ENCODE measurements around the gene KMO.

KMO gene

GRCh38 chr1:241614572-241614971 is 82.4 kb downstream of the KMO start:
- H3K9ac ChIP-seq (ENCODE audit: low read depth, low read length) = no peak overlapping the region
- H3K9me3 ChIP-seq (ENCODE audit: control insufficient read depth, insufficient read depth, low read length) = no peaks in the 10 kb centered on the region

GRCh38 chr1:241615043-241615974 is 83.1 kb downstream of the KMO start:
- Histone ChIP-seq H3K9ac (ENCODE audit: low read depth, low read length) (no peak overlapping the region), H3K9me3 (ENCODE audit: control insufficient read depth, insufficient read depth, low read length) (no peaks in the 10 kb centered on the region), H3K36me3 (ENCODE audit: insufficient read depth, low read length) (no peaks in the 10 kb centered on the region), H3K4me1 (ENCODE audit: insufficient read depth, low read length) (peaks cover 5% of the 10 kb centered on the region; the same call in 1 of the 2 replicates)

More at GRCh38 chr1:241614572-241614971, 82.4 kb downstream of the KMO start:
- no peaks in the 10 kb centered on the region for H3K36me3 ChIP-seq (ENCODE audit: insufficient read depth, low read length)
- peaks cover 5% of the 10 kb centered on the region; the same call in 1 of the 2 replicates for H3K4me1 ChIP-seq (ENCODE audit: insufficient read depth, low read length)

- Histone ChIP-seq H3K4me1 (ENCODE audit: insufficient read depth, low read length) (no peaks in the 10 kb centered on the region), H3K9me3 (ENCODE audit: control insufficient read depth, insufficient read depth, low read length) (no peaks in the 10 kb centered on the region)
Measured at GRCh38 chr1:241617426-241617825, 85.2 kb downstream of the KMO start.

GRCh38 chr1:241622669-241623068 is 90.5 kb downstream of the KMO start:
- peaks cover 1% of the 10 kb centered on the region; the same call in 1 of the 2 replicates for H3K4me1 ChIP-seq (ENCODE audit: insufficient read depth, low read length)
- H3K9me3 ChIP-seq (ENCODE audit: control insufficient read depth, insufficient read depth, low read length) = no peaks in the 10 kb centered on the region
- no peak overlapping the region for H3K9ac ChIP-seq (ENCODE audit: low read depth, low read length)
- H3K36me3 ChIP-seq (ENCODE audit: insufficient read depth, low read length) = no peaks in the 10 kb centered on the region

More at GRCh38 chr1:241617426-241617825, 85.2 kb downstream of the KMO start:
- Histone ChIP-seq H3K36me3 (ENCODE audit: insufficient read depth, low read length) (no peaks in the 10 kb centered on the region), H3K9ac (ENCODE audit: low read depth, low read length) (no peak overlapping the region)

GRCh38 chr1:241624935-241625334 is 92.8 kb downstream of the KMO start:
- Histone ChIP-seq H3K9me3 (ENCODE audit: control insufficient read depth, insufficient read depth, low read length) (no peaks in the 10 kb centered on the region), H3K9ac (ENCODE audit: low read depth, low read length) (no peak overlapping the region), H3K36me3 (ENCODE audit: insufficient read depth, low read length) (no peaks in the 10 kb centered on the region), H3K4me1 (ENCODE audit: insufficient read depth, low read length) (peaks cover 8% of the 10 kb centered on the region)

GRCh38 chr1:241627453-241628259 is 95.5 kb downstream of the KMO start:
- Histone ChIP-seq H3K9me3 (ENCODE audit: control insufficient read depth, insufficient read depth, low read length) (no peaks in the 10 kb centered on the region), H3K9ac (ENCODE audit: low read depth, low read length) (no peak overlapping the region), H3K4me1 (ENCODE audit: insufficient read depth, low read length) (peaks cover 8% of the 10 kb centered on the region), H3K36me3 (ENCODE audit: insufficient read depth, low read length) (no peaks in the 10 kb centered on the region)

GRCh38 chr1:241630005-241630404 is 97.8 kb downstream of the KMO start:
- Histone ChIP-seq H3K9ac (ENCODE audit: low read depth, low read length) (no peak overlapping the region), H3K4me1 (ENCODE audit: insufficient read depth, low read length) (peaks cover 8% of the 10 kb centered on the region)

GRCh38 chr1:241630476-241630875 is 98.3 kb downstream of the KMO start:
- peaks cover 8% of the 10 kb centered on the region for H3K4me1 ChIP-seq (ENCODE audit: insufficient read depth, low read length)
- no peaks in the 10 kb centered on the region for H3K9me3 ChIP-seq (ENCODE audit: control insufficient read depth, insufficient read depth, low read length)
- H3K9ac ChIP-seq (ENCODE audit: low read depth, low read length) = no peak overlapping the region
- H3K36me3 ChIP-seq (ENCODE audit: insufficient read depth, low read length) = peaks cover 2% of the 10 kb centered on the region; the same call in 1 of the 2 replicates

More at GRCh38 chr1:241630005-241630404, 97.8 kb downstream of the KMO start:
- no peaks in the 10 kb centered on the region for H3K9me3 ChIP-seq (ENCODE audit: control insufficient read depth, insufficient read depth, low read length)
- no peaks in the 10 kb centered on the region; the same call in 1 of the 2 replicates for H3K36me3 ChIP-seq (ENCODE audit: insufficient read depth, low read length)

- H3K9me3 ChIP-seq (ENCODE audit: control insufficient read depth, insufficient read depth, low read length) = no peaks in the 10 kb centered on the region
- peaks cover 8% of the 10 kb centered on the region for H3K4me1 ChIP-seq (ENCODE audit: insufficient read depth, low read length)
- no peak overlapping the region for H3K9ac ChIP-seq (ENCODE audit: low read depth, low read length)
- peaks cover 5% of the 10 kb centered on the region for H3K36me3 ChIP-seq (ENCODE audit: insufficient read depth, low read length)
Measured at GRCh38 chr1:241630899-241631298, 98.7 kb downstream of the KMO start.

GRCh38 chr1:241631674-241632073 is 99.5 kb downstream of the KMO start:
- H3K4me1 ChIP-seq (ENCODE audit: insufficient read depth, low read length) = peaks cover 8% of the 10 kb centered on the region
- no peak overlapping the region for H3K9ac ChIP-seq (ENCODE audit: low read depth, low read length)
- H3K36me3 ChIP-seq (ENCODE audit: insufficient read depth, low read length) = peaks cover 5% of the 10 kb centered on the region

GRCh38 chr1:241632987-241633386 is 100.8 kb downstream of the KMO start:
- no peaks in the 10 kb centered on the region for H3K9me3 ChIP-seq (ENCODE audit: control insufficient read depth, insufficient read depth, low read length)
- no peak overlapping the region for H3K9ac ChIP-seq (ENCODE audit: low read depth, low read length)
- H3K36me3 ChIP-seq (ENCODE audit: insufficient read depth, low read length) = peaks cover 5% of the 10 kb centered on the region
- peaks cover 13% of the 10 kb centered on the region for H3K4me1 ChIP-seq (ENCODE audit: insufficient read depth, low read length)

More at GRCh38 chr1:241631674-241632073, 99.5 kb downstream of the KMO start:
- H3K9me3 ChIP-seq (ENCODE audit: control insufficient read depth, insufficient read depth, low read length) = no peaks in the 10 kb centered on the region

GRCh38 chr1:241635556-241636152 is 103.5 kb downstream of the KMO start:
- Histone ChIP-seq H3K9me3 (ENCODE audit: control insufficient read depth, insufficient read depth, low read length) (no peaks in the 10 kb centered on the region), H3K36me3 (ENCODE audit: insufficient read depth, low read length) (peaks cover 5% of the 10 kb centered on the region)

GRCh38 chr1:241636291-241636690 is 104.1 kb downstream of the KMO start:
- peaks cover 15% of the 10 kb centered on the region for H3K4me1 ChIP-seq (ENCODE audit: insufficient read depth, low read length)

More at GRCh38 chr1:241635556-241636152, 103.5 kb downstream of the KMO start:
- no peak overlapping the region for H3K9ac ChIP-seq (ENCODE audit: low read depth, low read length)
- H3K4me1 ChIP-seq (ENCODE audit: insufficient read depth, low read length) = peaks cover 15% of the 10 kb centered on the region

GRCh38 chr1:241637046-241637590 is 104.9 kb downstream of the KMO start:
- Histone ChIP-seq H3K9me3 (ENCODE audit: control insufficient read depth, insufficient read depth, low read length) (no peaks in the 10 kb centered on the region), H3K4me1 (ENCODE audit: insufficient read depth, low read length) (peaks cover 15% of the 10 kb centered on the region), H3K36me3 (ENCODE audit: insufficient read depth, low read length) (peaks cover 5% of the 10 kb centered on the region), H3K9ac (ENCODE audit: low read depth, low read length) (no peak overlapping the region)

More at GRCh38 chr1:241636291-241636690, 104.1 kb downstream of the KMO start:
- H3K9me3 ChIP-seq (ENCODE audit: control insufficient read depth, insufficient read depth, low read length) = no peaks in the 10 kb centered on the region
- H3K9ac ChIP-seq (ENCODE audit: low read depth, low read length) = no peak overlapping the region
- H3K36me3 ChIP-seq (ENCODE audit: insufficient read depth, low read length) = peaks cover 5% of the 10 kb centered on the region

All from ES-I3 (cell line).